Caco-2 (cell line): ENCODE results near the gene PDCD6IP. TPM values are rescaled to one million over a fixed set of nuclear protein-coding genes. Genes with fewer than 3 reads are reported as not detected.

Source experiments
- BruUV-seq: library from RNA; stranded (reverse); fragments of 400-500 nt; replicated peaks from 2 replicates; lab custom pipeline; 2021; lab: Mats Ljungman, UMichigan
- CTCF ChIA-PET: fragments of 300-600 bp; sonication (Branson Sonifier 250); formaldehyde crosslinking; loops from one replicate; lab custom pipeline; 2022; ENCODE audit warnings: antibody characterized with exemption; lab: Charles Lee
- POLR2A ChIA-PET: fragments of 300-600 bp; sonication (Branson Sonifier 250); formaldehyde crosslinking; loops from one replicate; lab custom pipeline; 2022; ENCODE audit warnings: antibody characterized with exemption; lab: Charles Lee
- DNase-seq, 2 experiments: peaks; one replicate each; pipeline versions ENCODE4 v3.0.0 to v3.0.0-alpha.2; 2020 to 2022
- H3K27me3 ChIP-seq: replicated peaks from 2 replicates; pipeline ENCODE4 v1.6.0; 2011; ENCODE audit warnings: low read length; ENCODE audit not compliant: control insufficient read depth, insufficient read depth
- H3K36me3 ChIP-seq: 2 replicates; pipeline ENCODE4 v1.5.1; 2011; ENCODE audit warnings: low read length; ENCODE audit not compliant: control insufficient read depth, insufficient read depth
- H3K4me1 ChIP-seq: fragments of 250-450 bp; sonication (Bioruptor Pico); 2 replicates; pipeline ENCODE4 v1.5.1; 2020; ENCODE audit warnings: mild to moderate bottlenecking
- H3K4me3 ChIP-seq: 2 replicates; pipeline ENCODE4 v1.5.1; 2011; ENCODE audit warnings: low read depth, mild to moderate bottlenecking, control low read depth, low read length
- H3K9me3 ChIP-seq: fragments of 250-450 bp; sonication (Bioruptor Pico); 2 replicates; pipeline ENCODE4 v1.5.1; 2020; ENCODE audit warnings: mild to moderate bottlenecking, moderate library complexity
- H3K27ac Mint-ChIP-seq: one replicate; pipeline ENCODE4 v1.8.0; 2022; ENCODE audit warnings: mixed read lengths; ENCODE audit not compliant: unreplicated experiment
- H3K27me3 Mint-ChIP-seq: one replicate; pipeline ENCODE4 v1.8.0; 2022; ENCODE audit warnings: mixed read lengths; ENCODE audit not compliant: insufficient read depth, unreplicated experiment
- H3K36me3 Mint-ChIP-seq: one replicate; pipeline ENCODE4 v1.8.0; 2022; ENCODE audit warnings: mild to moderate bottlenecking, mixed read lengths; ENCODE audit not compliant: insufficient read depth, unreplicated experiment
- H3K4me1 Mint-ChIP-seq: one replicate; pipeline ENCODE4 v1.8.0; 2022; ENCODE audit warnings: low read depth, mixed read lengths; ENCODE audit not compliant: unreplicated experiment
- H3K4me3 Mint-ChIP-seq: one replicate; pipeline ENCODE4 v1.8.0; 2022; ENCODE audit warnings: mild to moderate bottlenecking, moderate library complexity, mixed read lengths; ENCODE audit not compliant: unreplicated experiment
- H3K9me3 Mint-ChIP-seq: one replicate; pipeline ENCODE4 v1.8.0; 2022; ENCODE audit warnings: mixed read lengths; ENCODE audit not compliant: unreplicated experiment
- CTCF ChIP-seq, 2 experiments: fragments of 200-600 bp in 1 of 2; IDR thresholded peaks; 1 replicate in 1 of 2; 2 replicates in 1 of 2; pipeline versions ENCODE4 v1.5.1 to v1.8.0; 2011 to 2022; ENCODE audit warnings: antibody characterized with exemption in 1 of 2, control low read depth in 1 of 2, inconsistent platforms in 1 of 2, low read depth in 1 of 2, low read length in 1 of 2, mild to moderate bottlenecking in 1 of 2, moderate library complexity in 1 of 2; ENCODE audit not compliant: insufficient read depth in 1 of 2, severe bottlenecking in 1 of 2, unreplicated experiment in 1 of 2
- intact Hi-C: fragments of 100-400 bp; cut with micrococcal nuclease; formaldehyde crosslinking; loops from one replicate; pipeline ENCODE4 v1.10.0; 2022; ENCODE audit not compliant: unreplicated experiment
- total RNA-seq: library from RNA; stranded (reverse); gene quantifications from 2 replicates; pipeline ENCODE4 v1.2.3, GENCODE V29; 2022

The PDCD6IP gene
- total RNA-seq, 1 experiment from 2014 or later = 185 TPM

GRCh38 chr3:33792167-33792892, 6.1 kb upstream of the PDCD6IP start:
- ChIA-PET POLR2A (no interaction called here), CTCF (no interaction called here)
- DNase-seq = no peak
- Mint-ChIP-seq H3K9me3 (no peaks in the 10 kb centered on the region), H3K36me3 (no peaks in the 10 kb centered on the region), H3K4me3 (no peak overlapping the region), H3K27me3 (no peaks in the 10 kb centered on the region), H3K27ac (no peak overlapping the region), H3K4me1 (peaks cover 21% of the 10 kb centered on the region)
- intact Hi-C loops = no loop called here
- Histone ChIP-seq H3K36me3 (no peaks in the 10 kb centered on the region), H3K4me1 (no peaks in the 10 kb centered on the region), H3K27me3 (no peaks in the 10 kb centered on the region), H3K9me3 (no peaks in the 10 kb centered on the region), H3K4me3 (no peak overlapping the region)
- BruUV-seq = no TSS peak
- no peak for TF ChIP-seq CTCF (IDR thresholded peaks at IDR 0.05; ENCODE audit: insufficient read depth in 1 of 2, low read depth in 1 of 2, low read length in 1 of 2, severe bottlenecking in 1 of 2, unreplicated experiment in 1 of 2)

GRCh38 chr3:33795131-33795530, 3.3 kb upstream of the PDCD6IP start:
- intact Hi-C loops = no loop called here

GRCh38 chr3:33795856-33796536, 2.4 kb upstream of the PDCD6IP start:
- Mint-ChIP-seq H3K27me3 (no peaks in the 10 kb centered on the region), H3K27ac (no peak overlapping the region), H3K4me3 (no peak overlapping the region), H3K4me1 (peaks cover 16% of the 10 kb centered on the region), H3K36me3 (peaks cover 13% of the 10 kb centered on the region), H3K9me3 (no peaks in the 10 kb centered on the region)
- no peak for DNase-seq
- CTCF ChIA-PET = no interaction called here
- POLR2A ChIA-PET = no interaction called here
- Histone ChIP-seq H3K4me1 (peaks cover 9% of the 10 kb centered on the region; the same call in 1 of the 2 replicates), H3K9me3 (no peaks in the 10 kb centered on the region), H3K27me3 (no peaks in the 10 kb centered on the region), H3K36me3 (no peaks in the 10 kb centered on the region), H3K4me3 (no peak overlapping the region)
- TF ChIP-seq CTCF (IDR thresholded peaks at IDR 0.05; ENCODE audit: insufficient read depth in 1 of 2, low read depth in 1 of 2, low read length in 1 of 2, severe bottlenecking in 1 of 2, unreplicated experiment in 1 of 2) = no peak
- no TSS peak for BruUV-seq
- intact Hi-C loops = no loop called here

More at GRCh38 chr3:33795131-33795530, 3.3 kb upstream of the PDCD6IP start:
- Histone ChIP-seq H3K4me3 (no peak overlapping the region), H3K36me3 (no peaks in the 10 kb centered on the region), H3K27me3 (no peaks in the 10 kb centered on the region), H3K9me3 (no peaks in the 10 kb centered on the region), H3K4me1 (peaks cover under 1% of the 10 kb centered on the region; the same call in 1 of the 2 replicates)
- no peak overlapping the region for H3K4me3 Mint-ChIP-seq
- peaks cover 13% of the 10 kb centered on the region for H3K36me3 Mint-ChIP-seq
- no peak for DNase-seq
- no peaks in the 10 kb centered on the region for H3K9me3 Mint-ChIP-seq
- H3K27me3 Mint-ChIP-seq = no peaks in the 10 kb centered on the region
- no peak overlapping the region for H3K27ac Mint-ChIP-seq
- no peak for TF ChIP-seq CTCF (IDR thresholded peaks at IDR 0.05; ENCODE audit: insufficient read depth in 1 of 2, low read depth in 1 of 2, low read length in 1 of 2, severe bottlenecking in 1 of 2, unreplicated experiment in 1 of 2)
- H3K4me1 Mint-ChIP-seq = peaks cover 16% of the 10 kb centered on the region
- POLR2A ChIA-PET = no interaction called here
- no TSS peak for BruUV-seq
- CTCF ChIA-PET = no interaction called here
